Transverse colon (tissue), 4 donors: ENCODE measurements around the gene ADGRB2. TPM values are rescaled to one million over a fixed set of nuclear protein-coding genes. Genes with fewer than 3 reads are reported as not detected.

Experiments
- DNase-seq: peaks from one replicate; pipeline ENCODE4 v3.0.0-alpha.2; 2019
- H3K27ac ChIP-seq, 4 donors: fragments of 200-600 bp; sonication (generic); 2 replicates each; pipeline ENCODE4 v1.5.1; 2016 to 2018; ENCODE audit warnings: inconsistent platforms in 4 of 4
- H3K27me3 ChIP-seq: fragments of 200-600 bp; sonication (generic); 2 replicates; pipeline ENCODE4 v1.5.1; 2017; ENCODE audit warnings: inconsistent platforms
- H3K36me3 ChIP-seq, 4 donors: fragments of 200-600 bp; sonication (generic); 2 replicates each; pipeline ENCODE4 v1.5.1; 2017 to 2019; ENCODE audit warnings: inconsistent platforms in 4 of 4
- H3K4me1 ChIP-seq, 4 donors: fragments of 200-600 bp; sonication (generic); 2 replicates each; pipeline ENCODE4 v1.5.1; 2017 to 2020; ENCODE audit warnings: inconsistent platforms in 4 of 4
- H3K4me3 ChIP-seq, 4 donors: fragments of 200-600 bp; sonication (generic); 1 replicate in 1 of 4; 2 replicates in 3 of 4; pipeline versions ENCODE4 v1.5.1 to v1.6.1; 2017 to 2019; ENCODE audit warnings: inconsistent platforms in 4 of 4
- H3K9me3 ChIP-seq, 2 donors: fragments of 200-600 bp; sonication (generic); 2 replicates each; pipeline ENCODE4 v1.5.1; 2017 to 2019; ENCODE audit warnings: inconsistent platforms in 2 of 2
- CTCF ChIP-seq, 5 experiments: fragments of 200-600 bp in 3 of 5; fragments of 450-650 bp in 2 of 5; sonication (generic) in 3 of 5; IDR thresholded peaks; 1 replicate in 2 of 5; 2 replicates in 3 of 5; pipeline ENCODE4 v1.5.1; 2016 to 2017; ENCODE audit warnings: antibody characterized with exemption in 5 of 5, inconsistent platforms in 3 of 5, mild to moderate bottlenecking in 2 of 5, moderate library complexity in 1 of 5
- EP300 ChIP-seq: sonication (generic); formaldehyde crosslinking; IDR thresholded peaks from one replicate; pipeline ENCODE4 v1.6.1; 2017; ENCODE audit warnings: antibody characterized with exemption, low read depth
- POLR2A ChIP-seq: fragments of 450-650 bp; IDR thresholded peaks from one replicate; pipeline ENCODE4 v1.6.1; 2016; ENCODE audit warnings: antibody characterized with exemption, mild to moderate bottlenecking, moderate library complexity
- POLR2AphosphoS5 ChIP-seq, 3 donors: sonication (generic); formaldehyde crosslinking; IDR thresholded peaks; one replicate each; pipeline ENCODE4 v1.6.1; 2016; ENCODE audit warnings: antibody characterized with exemption in 3 of 3
- WGBS, 2 donors: methylation state at CpG; one replicate each; pipeline ENCODE4 v1.1.5; 2018; ENCODE audit warnings: low coverage in 1 of 2; 5-methylcytosine and 5-hydroxymethylcytosine counted together
- in situ Hi-C, 4 donors: fragments of 200-750 bp; cut with MboI; loops; one replicate each; pipeline versions ENCODE4 v1.15.0 to v1.15.1; 2017; ENCODE audit warnings: low sequenced_read_pairs in 3 of 4, low pct_ligation_motif_present in 1 of 4, low pct_unique_long_range_greater_than_20kb in 1 of 4
- intact Hi-C: fragments of 100-400 bp; cut with DNase I; formaldehyde crosslinking; loops from one replicate; pipeline ENCODE4 v1.15.1; 2023; ENCODE audit warnings: low total_unique reads
- total RNA-seq, 4 donors: library from RNA; depleted of rRNA; stranded (reverse); fragments of >200 nt; gene quantifications; one replicate each; pipeline ENCODE4 v1.1.0, GENCODE V29; 2016

The ADGRB2 gene
- total RNA-seq, 4 donors from 2014 or later: 0.55 to 4.2 (median 1.1) TPM; not detected in 1

- 78% methylated on average over 4 of the region's 4 CpGs; no CpG with 5 or more reads in 1 of the 2 donors for WGBS, 2 donors
- in situ Hi-C loops: no loop called here
These were observed 72.7 kb downstream of the ADGRB2 start for GRCh38 chr1:31691446-31691845.

DNA sequence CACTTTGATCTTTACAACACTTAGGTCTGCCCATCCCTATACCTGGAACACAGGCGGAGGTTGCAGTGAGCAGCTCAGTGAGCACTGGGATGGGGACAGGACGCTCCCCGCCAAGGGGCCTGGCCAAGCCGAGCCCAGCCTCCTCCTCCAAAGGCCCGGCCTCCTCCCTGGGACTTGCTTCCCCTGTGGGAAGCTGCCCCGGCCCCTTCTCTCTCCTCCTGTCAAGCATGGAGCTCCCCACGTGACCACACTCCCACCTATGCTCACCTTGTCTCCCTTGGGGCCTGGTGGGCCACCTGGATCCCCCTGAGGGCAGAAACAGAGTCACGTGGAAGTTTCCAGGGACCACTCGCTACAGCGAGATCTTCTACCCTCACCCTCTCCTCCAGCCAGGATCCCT is 73.2 kb downstream of the ADGRB2 start:
- TF ChIP-seq CTCF (IDR thresholded peaks at IDR 0.05) (no peak), EP300 (no peak), POLR2A (no peak), POLR2AphosphoS5 (IDR thresholded peaks at IDR 0.05) (no peak)
- Histone ChIP-seq H3K9me3 (no peaks in the 10 kb centered on the region), H3K4me3 (no peak overlapping the region), H3K4me1 (peaks cover 0 to 14% (median 8%) of the 10 kb centered on the region in 4 donors), H3K27me3 (no peaks in the 10 kb centered on the region), H3K27ac (no peak overlapping the region), H3K36me3 (no peaks in the 10 kb centered on the region)
- in situ Hi-C loops: no loop called here
- intact Hi-C loops: no loop called here
- 84% methylated on average over 10 of the region's 10 CpGs; no CpG with 5 or more reads in 1 of the 2 donors for WGBS, 2 donors
- DNase-seq: no peak

More at GRCh38 chr1:31691446-31691845, 72.7 kb downstream of the ADGRB2 start:
- Histone ChIP-seq H3K4me1 (peaks cover 0 to 14% (median 8%) of the 10 kb centered on the region in 4 donors), H3K9me3 (no peaks in the 10 kb centered on the region), H3K4me3 (no peak overlapping the region), H3K27ac (no peak overlapping the region), H3K27me3 (no peaks in the 10 kb centered on the region), H3K36me3 (no peaks in the 10 kb centered on the region)
- no peak for DNase-seq
- intact Hi-C loops: no loop called here
- TF ChIP-seq POLR2A (no peak), EP300 (no peak), POLR2AphosphoS5 (IDR thresholded peaks at IDR 0.05) (no peak), CTCF (IDR thresholded peaks at IDR 0.05) (no peak)

DNA sequence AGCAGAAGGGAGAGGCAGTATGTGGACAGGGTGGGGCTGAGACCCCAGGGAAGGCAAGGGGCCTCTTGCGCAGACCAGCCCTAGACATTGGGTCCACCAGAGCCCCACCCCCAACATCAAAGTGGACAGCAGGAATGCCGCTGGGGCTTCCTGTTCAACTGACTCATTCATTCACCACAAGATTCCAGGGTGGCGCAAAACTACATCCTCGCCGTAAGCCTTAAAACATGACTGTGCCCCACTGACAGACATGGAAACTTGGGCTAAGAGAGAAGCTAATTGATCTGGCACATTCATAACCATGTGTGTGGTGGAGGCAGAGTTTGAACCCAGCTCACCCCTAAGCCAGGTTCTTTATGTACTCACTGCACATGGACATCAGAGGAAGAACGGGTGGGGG is 74.3 kb downstream of the ADGRB2 start:
- H3K36me3 ChIP-seq: no peaks in the 10 kb centered on the region
- in situ Hi-C loops (no loop called here), intact Hi-C loops (no loop called here)
- H3K4me1 ChIP-seq: peaks cover 0 to 14% (median 8%) of the 10 kb centered on the region in 4 donors
- H3K4me3 ChIP-seq: no peak overlapping the region
- DNase-seq: no peak
- no peaks in the 10 kb centered on the region for H3K9me3 ChIP-seq
- TF ChIP-seq CTCF (IDR thresholded peaks at IDR 0.05): no peak
- H3K27ac ChIP-seq: no peak overlapping the region
- no peaks in the 10 kb centered on the region for H3K27me3 ChIP-seq
- WGBS, 2 donors: 88% methylated on average over 6 of the region's 6 CpGs; no CpG with 5 or more reads in 1 of the 2 donors

DNA sequence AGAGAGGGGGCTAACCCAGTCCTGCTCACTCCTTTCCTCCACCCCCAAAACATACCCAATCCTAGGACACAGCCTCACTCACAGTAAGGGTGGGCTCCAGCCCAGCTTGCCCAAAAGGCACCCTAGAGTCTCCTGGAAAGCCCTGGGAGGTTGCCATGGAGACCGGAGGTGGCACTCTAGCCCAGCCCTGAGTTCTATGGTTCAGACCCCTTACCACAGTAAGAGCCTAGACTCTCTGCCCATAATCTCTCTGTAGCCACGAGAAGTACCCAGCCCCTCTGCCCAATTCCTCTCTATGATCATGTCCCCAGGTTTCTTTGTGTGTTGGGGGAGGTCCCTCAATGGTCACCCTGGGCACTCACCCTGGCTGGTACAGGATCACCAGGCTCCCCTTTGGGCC is 74.8 kb downstream of the ADGRB2 start:
- in situ Hi-C loops (no loop called here), intact Hi-C loops (no loop called here)
- Histone ChIP-seq H3K4me1 (peaks cover 0 to 14% (median 8%) of the 10 kb centered on the region in 4 donors), H3K27ac (no peak overlapping the region), H3K36me3 (no peaks in the 10 kb centered on the region), H3K9me3 (no peaks in the 10 kb centered on the region), H3K27me3 (no peaks in the 10 kb centered on the region), H3K4me3 (no peak overlapping the region)
- no peak for DNase-seq
- TF ChIP-seq EP300 (no peak), POLR2A (no peak), POLR2AphosphoS5 (IDR thresholded peaks at IDR 0.05) (no peak), CTCF (IDR thresholded peaks at IDR 0.05) (no peak)
- 76% methylated on average over 2 of the region's 2 CpGs; no CpG with 5 or more reads in 1 of the 2 donors for WGBS, 2 donors
